GM21737 (cell line): Measurements from ENCODE around the gene BPTF.
"Not testable (repeated sequence)": the region's sequence is repeated elsewhere in the genome, so short reads cannot be mapped to it uniquely, and the experiment has no call there.

ENCODE experiments used
- ATAC-seq: cut with Tn5 transposase; IDR thresholded peaks from one replicate; pipeline ENCODE4 v1.9.1; 2021; ENCODE audit warnings: mild to moderate bottlenecking, moderate library complexity; ENCODE audit not compliant: unreplicated experiment

BPTF gene

GRCh38 chr17:67999291-67999911 is 174.1 kb downstream of the BPTF start:
- no peak for ATAC-seq

GRCh38 chr17:68004201-68004600 is 178.9 kb downstream of the BPTF start:
- ATAC-seq: no peak

- ATAC-seq: no peak
These were observed 181.5 kb downstream of the BPTF start for GRCh38 chr17:68006797-68007196.

GRCh38 chr17:68011199-68011665 is 185.9 kb downstream of the BPTF start:
- ATAC-seq: no peak

GRCh38 chr17:68013385-68013784 is 188.1 kb downstream of the BPTF start:
- no peak for ATAC-seq

GRCh38 chr17:68015081-68015723 is 189.9 kb downstream of the BPTF start:
- ATAC-seq: no peak

GRCh38 chr17:68016838-68017237 is 191.5 kb downstream of the BPTF start:
- ATAC-seq: no peak

GRCh38 chr17:68018493-68018892 is 193.2 kb downstream of the BPTF start:
- ATAC-seq: not testable (repeated sequence)

GRCh38 chr17:68019336-68019674 is 194.0 kb downstream of the BPTF start:
- ATAC-seq: no peak

- peak; percentile 91 for ATAC-seq
These were observed 194.5 kb downstream of the BPTF start for GRCh38 chr17:68019675-68020408.

- ATAC-seq: peak; percentile 5
These were observed 195.1 kb downstream of the BPTF start for GRCh38 chr17:68020409-68020756.

GRCh38 chr17:68020791-68021190 is 195.5 kb downstream of the BPTF start:
- not testable (repeated sequence) for ATAC-seq

- no peak for ATAC-seq
These were observed 196.7 kb downstream of the BPTF start for GRCh38 chr17:68021963-68022362.

GRCh38 chr17:68022547-68022946 is 197.2 kb downstream of the BPTF start:
- not testable (repeated sequence) for ATAC-seq

- no peak for ATAC-seq
These were observed 204.4 kb downstream of the BPTF start for GRCh38 chr17:68029512-68030215.
